Loucy (cell line): ENCODE measurements around the gene SRRM5.
A peak's percentile ranks its signal among the peaks of the same experiment; 100 is the strongest.

Experiments
- H2AFZ ChIP-seq: fragments of 200-600 bp; sonication (generic); 2 replicates; pipeline ENCODE4 v1.6.0; 2016; ENCODE audit warnings: antibody characterized with exemption, mild to moderate bottlenecking, low read length, moderate library complexity
- H3F3A ChIP-seq: fragments of 200-600 bp; 2 replicates; pipeline ENCODE4 v1.6.0; 2016; ENCODE audit warnings: antibody characterized with exemption, low read depth, mild to moderate bottlenecking
- H3K27me3 ChIP-seq: fragments of 200-600 bp; sonication (generic); 2 replicates; pipeline ENCODE4 v1.6.1; 2014; ENCODE audit warnings: low read length, mild to moderate bottlenecking; ENCODE audit not compliant: insufficient read depth, poor library complexity, severe bottlenecking
- H3K36me3 ChIP-seq: fragments of 200-600 bp; sonication (generic); 2 replicates; pipeline ENCODE4 v1.6.1; 2016; ENCODE audit warnings: low read length; ENCODE audit not compliant: insufficient read depth
- H3K4me1 ChIP-seq: fragments of 200-600 bp; sonication (generic); 2 replicates; pipeline ENCODE4 v1.5.1; 2014; ENCODE audit warnings: low read length, mild to moderate bottlenecking; ENCODE audit not compliant: insufficient read depth, poor library complexity, severe bottlenecking
- H3K4me2 ChIP-seq: fragments of 200-600 bp; sonication (generic); 2 replicates; pipeline ENCODE4 v1.6.0; 2014; ENCODE audit warnings: antibody characterized with exemption, low read length, low read depth, mild to moderate bottlenecking; ENCODE audit not compliant: poor library complexity, severe bottlenecking
- H3K4me3 ChIP-seq: fragments of 200-600 bp; sonication (generic); 2 replicates; pipeline ENCODE4 v1.5.1; 2014; ENCODE audit warnings: low read length, mild to moderate bottlenecking, mixed read lengths; ENCODE audit not compliant: poor library complexity, severe bottlenecking
- H3K79me2 ChIP-seq: fragments of 200-600 bp; sonication (generic); 2 replicates; pipeline ENCODE4 v1.6.1; 2014; ENCODE audit warnings: low read length; ENCODE audit not compliant: insufficient read depth
- H3K9ac ChIP-seq: fragments of 200-600 bp; sonication (generic); 2 replicates; pipeline ENCODE4 v1.6.0; 2014; ENCODE audit warnings: mild to moderate bottlenecking, low read depth, low read length, moderate library complexity; ENCODE audit not compliant: poor library complexity, severe bottlenecking
- H3K9me2 ChIP-seq: fragments of 200-600 bp; sonication (generic); replicated peaks from 2 replicates; pipeline ENCODE4 v1.6.1; 2016; ENCODE audit warnings: low read depth, low read length, mixed read lengths
- H3K9me3 ChIP-seq: fragments of 200-600 bp; sonication (generic); 2 replicates; pipeline ENCODE4 v1.6.1; 2014; ENCODE audit warnings: mild to moderate bottlenecking, antibody characterized with exemption, low read length, low read depth; ENCODE audit not compliant: insufficient read depth
- H4K20me1 ChIP-seq: fragments of 200-600 bp; sonication (generic); 2 replicates; pipeline ENCODE4 v1.6.0; 2014; ENCODE audit warnings: antibody characterized with exemption, low read length, mild to moderate bottlenecking; ENCODE audit not compliant: insufficient read depth, poor library complexity, severe bottlenecking
- CTCF ChIP-seq: fragments of 200-600 bp; sonication (generic); conservative IDR thresholded peaks from 2 replicates; pipeline ENCODE4 v1.5.1; 2014; ENCODE audit warnings: mild to moderate bottlenecking, antibody characterized with exemption, low read length
- EZH2phosphoT487 ChIP-seq: fragments of 200-600 bp; IDR thresholded peaks from 2 replicates; pipeline ENCODE4 v1.6.1; 2018; ENCODE audit warnings: antibody characterized with exemption, mild to moderate bottlenecking, moderate library complexity, borderline replicate concordance

Gene SRRM5

GRCh38 chr19:43611788-43612187, at the start of gene SRRM5:
Gene SRRM5, plus strand, starts transcription at chr19:43612088. Its CDS starts 34 bp downstream, at chr19:43612122.
- no peak within 1 kb of the TSS for H3K9ac ChIP-seq
- H3K9me2 ChIP-seq = no peaks in the 10 kb centered on the region
- H4K20me1 ChIP-seq = peaks cover 43% of the 10 kb centered on the region
- peaks cover 11% of the 10 kb centered on the region for H3K4me1 ChIP-seq
- H3K4me3 ChIP-seq = no peak within 1 kb of the TSS
- no peaks in the 10 kb centered on the region for H3K9me3 ChIP-seq
- no peak for TF ChIP-seq CTCF
- TF ChIP-seq EZH2phosphoT487 = no peak
- H3K4me2 ChIP-seq = no peak within 1 kb of the TSS
- peaks cover 77% of the 10 kb centered on the region for H3K79me2 ChIP-seq
- no peaks in the 10 kb centered on the region for H3F3A ChIP-seq
- peaks cover 40% of the 10 kb centered on the region; the same call in 1 of the 2 replicates for H3K36me3 ChIP-seq
- H2AFZ ChIP-seq = no peak within 1 kb of the TSS
- H3K27me3 ChIP-seq = no peaks in the 10 kb centered on the region

GRCh38 chr19:43562226-43562697, 49.6 kb upstream of the SRRM5 start:
- Histone ChIP-seq H3K9me2 (no peaks in the 10 kb centered on the region), H3K9me3 (no peaks in the 10 kb centered on the region), H2AFZ (no peak overlapping the region), H3K9ac (peak overlapping the region; percentile 58), H3K4me3 (peak overlapping the region; percentile 47), H3K79me2 (peaks cover 37% of the 10 kb centered on the region), H3F3A (peaks cover 19% of the 10 kb centered on the region), H3K4me1 (peaks cover 54% of the 10 kb centered on the region), H3K36me3 (0 out of 2 replicates have a peak, but pooled peaks cover 4% of the 10 kb centered on the region), H3K27me3 (no peaks in the 10 kb centered on the region), H4K20me1 (no peaks in the 10 kb centered on the region), H3K4me2 (peak overlapping the region; percentile 68)
- no peak for TF ChIP-seq CTCF
- no peak for TF ChIP-seq EZH2phosphoT487

- Histone ChIP-seq H2AFZ (no peak overlapping the region), H3K36me3 (0 out of 2 replicates have a peak, but pooled peaks cover 3% of the 10 kb centered on the region), H4K20me1 (no peaks in the 10 kb centered on the region), H3K9ac (peak overlapping the region; percentile 60), H3K4me2 (peak overlapping the region; percentile 68), H3K9me3 (no peaks in the 10 kb centered on the region), H3K79me2 (peaks cover 42% of the 10 kb centered on the region), H3K4me3 (peak overlapping the region; percentile 47), H3K4me1 (peaks cover 54% of the 10 kb centered on the region), H3F3A (peaks cover 19% of the 10 kb centered on the region), H3K9me2 (no peaks in the 10 kb centered on the region), H3K27me3 (no peaks in the 10 kb centered on the region)
- TF ChIP-seq EZH2phosphoT487 = no peak
- TF ChIP-seq CTCF = no peak
Observed at GRCh38 chr19:43562698-43563241, 49.1 kb upstream of the SRRM5 start.
